B cell (primary cell): ENCODE results near the gene EIF4EBP2. TPM values are rescaled to one million over a fixed set of nuclear protein-coding genes. Genes with fewer than 3 reads are reported as not detected.

Experiments used
- ATAC-seq: fragments of 200-7000 bp; cut with Tn5 transposase; one replicate; pipeline ENCODE4 v1.10.0; 2021; ENCODE audit warnings: low read depth, mild to moderate bottlenecking, moderate number of reproducible peaks, moderate library complexity
- CTCF ChIA-PET: fragments of 350-600 bp; sonication (Branson Sonifier 250); formaldehyde crosslinking; loops from one replicate; lab custom pipeline; 2021; ENCODE audit warnings: antibody characterized with exemption, inconsistent platforms; lab: Charles Lee
- POLR2A ChIA-PET: fragments of 350-600 bp; sonication (Branson Sonifier 250); formaldehyde crosslinking; loops from one replicate; lab custom pipeline; 2021; ENCODE audit warnings: antibody characterized with exemption; lab: Charles Lee
- DNase-seq: peaks from one replicate; pipeline ENCODE4 v3.0.0; 2013
- H2AFZ ChIP-seq: 2 replicates; pipeline ENCODE4 v1.6.1; 2012; ENCODE audit warnings: mild to moderate bottlenecking, low read depth, low read length; ENCODE audit not compliant: insufficient read depth, poor library complexity, severe bottlenecking
- H3K27ac ChIP-seq, 2 donors: 1 replicate in 1 of 2; 2 replicates in 1 of 2; pipeline ENCODE4 v1.5.1; 2012 to 2013; ENCODE audit warnings: low read length in 2 of 2, mild to moderate bottlenecking in 2 of 2, moderate library complexity in 1 of 2
- H3K27me3 ChIP-seq, 4 experiments: fragments of 200-600 bp in 1 of 4; sonication (generic) in 1 of 4; replicated peaks in 1 of 4; 1 replicate in 2 of 4; 2 replicates in 2 of 4; pipeline versions ENCODE4 v1.6.1 to v1.7.0; 2013 to 2016; ENCODE audit warnings: low read length in 3 of 4, mild to moderate bottlenecking in 2 of 4, mixed read lengths in 1 of 4, moderate library complexity in 1 of 4; ENCODE audit not compliant: insufficient read depth in 4 of 4, control insufficient read depth in 3 of 4; ENCODE audit errors: control extremely low read depth in 1 of 4
- H3K36me3 ChIP-seq, 2 experiments: replicated peaks in 1 of 2; 1 replicate in 1 of 2; 2 replicates in 1 of 2; pipeline versions ENCODE4 v1.6.1 to v1.7.1; 2013; ENCODE audit warnings: low read length in 1 of 2; ENCODE audit not compliant: insufficient read depth in 2 of 2, control insufficient read depth in 1 of 2; ENCODE audit errors: control extremely low read depth in 1 of 2, extremely low read depth in 1 of 2
- H3K4me1 ChIP-seq, 2 donors: fragments of 200-600 bp in 1 of 2; sonication (generic) in 1 of 2; 1 replicate in 1 of 2; 2 replicates in 1 of 2; pipeline versions ENCODE4 v1.5.1 to v1.6.1; 2013 to 2017; ENCODE audit warnings: low read length in 2 of 2; ENCODE audit not compliant: control insufficient read depth in 2 of 2, insufficient read depth in 2 of 2
- H3K4me2 ChIP-seq: replicated peaks from 2 replicates; pipeline ENCODE3; 2012; ENCODE audit warnings: mild to moderate bottlenecking, low read depth, low read length; ENCODE audit not compliant: poor library complexity, severe bottlenecking
- H3K4me3 ChIP-seq, 5 experiments: fragments of 200-600 bp in 1 of 5; sonication (generic) in 1 of 5; 1 replicate in 3 of 5; 2 replicates in 2 of 5; pipeline versions ENCODE4 v1.5.1 to v1.7.0; 2011 to 2016; ENCODE audit warnings: low read length in 4 of 5, mild to moderate bottlenecking in 4 of 5, low read depth in 2 of 5, control low read depth in 1 of 5, moderate library complexity in 1 of 5; ENCODE audit not compliant: insufficient read depth in 1 of 5; ENCODE audit errors: control extremely low read depth in 1 of 5, extremely low read depth in 1 of 5
- H3K79me2 ChIP-seq: fragments of 200-600 bp; sonication (generic); one replicate; pipeline ENCODE4 v1.6.0; 2016; ENCODE audit warnings: low read length; ENCODE audit not compliant: control insufficient read depth, insufficient read depth
- H3K9ac ChIP-seq: fragments of 200-600 bp; sonication (generic); 2 replicates; pipeline ENCODE4 v1.6.1; 2017; ENCODE audit warnings: mild to moderate bottlenecking, low read length, moderate library complexity
- H3K9me3 ChIP-seq, 3 donors: one replicate each; pipeline versions ENCODE4 v1.6.1 to v1.7.1; 2013; ENCODE audit warnings: low read length in 2 of 3; ENCODE audit not compliant: control insufficient read depth in 2 of 3, insufficient read depth in 1 of 3; ENCODE audit errors: control extremely low read depth in 1 of 3
- H4K20me1 ChIP-seq: 2 replicates; pipeline ENCODE4 v1.6.0; 2012; ENCODE audit warnings: mild to moderate bottlenecking, low read length; ENCODE audit not compliant: insufficient read depth, control insufficient read depth, poor library complexity, severe bottlenecking
- H3K27ac Mint-ChIP-seq: one replicate; pipeline ENCODE4 v1.8.0; 2021; ENCODE audit warnings: mixed read lengths
- H3K27me3 Mint-ChIP-seq: one replicate; pipeline ENCODE4 v1.8.0; 2021; ENCODE audit warnings: mixed read lengths
- H3K4me1 Mint-ChIP-seq: one replicate; pipeline ENCODE4 v1.8.0; 2021; ENCODE audit warnings: mixed read lengths
- H3K4me3 Mint-ChIP-seq: one replicate; pipeline ENCODE4 v1.8.0; 2021; ENCODE audit warnings: mixed read lengths
- H3K9me3 Mint-ChIP-seq: one replicate; pipeline ENCODE4 v1.8.0; 2022; ENCODE audit warnings: mixed read lengths; ENCODE audit not compliant: insufficient read depth
- CTCF ChIP-seq: fragments of 200-600 bp; IDR thresholded peaks from one replicate; pipeline ENCODE4 v1.8.0; 2022; ENCODE audit warnings: antibody characterized with exemption, mild to moderate bottlenecking
- EZH2 ChIP-seq: IDR thresholded peaks from 2 replicates; pipeline ENCODE4 v1.6.1; 2012; ENCODE audit warnings: borderline replicate concordance, low read depth, mild to moderate bottlenecking, moderate library complexity, low read length; ENCODE audit not compliant: insufficient read depth, poor library complexity, severe bottlenecking
- WGBS: methylation state at CpG from one replicate; pipeline ENCODE4 v1.1.5; 2013; ENCODE audit warnings: missing lambda C conversion rate; ENCODE audit not compliant: insufficient coverage; 5-methylcytosine and 5-hydroxymethylcytosine counted together
- intact Hi-C: fragments of 100-400 bp; cut with micrococcal nuclease; formaldehyde crosslinking; loops from one replicate; pipeline ENCODE4 v1.10.0; 2022
- polyA plus RNA-seq: library from polyadenylated mRNA; depleted of rRNA; stranded (reverse); fragments of >200 nt; gene quantifications from 2 replicates; pipeline ENCODE4 v1.2.3, GENCODE V29; 2012
- total RNA-seq, 2 donors: library from RNA; stranded (reverse); fragments of 120-200 nt in 1 of 2; gene quantifications; 1 replicate in 1 of 2; 2 replicates in 1 of 2; pipeline versions ENCODE4 v1.2.3 to v1.2.4, GENCODE V29; 2013 to 2022

EIF4EBP2 gene
- total and polyA plus RNA-seq, 2 donors (not counting 1 experiment from before 2014, with no cell fraction given) = 8.7 to 37.8 TPM

- peaks cover 12% of the 10 kb centered on the region in 2 donors for H3K4me1 ChIP-seq
- peaks cover 14% of the 10 kb centered on the region for H3K4me1 Mint-ChIP-seq
- H3K27me3 Mint-ChIP-seq = peaks cover 19% of the 10 kb centered on the region
- no peak overlapping the region for H3K4me2 ChIP-seq
- DNase-seq (no peak), ATAC-seq (no peak)
- no peak overlapping the region for H3K4me3 ChIP-seq
- ChIA-PET CTCF (interaction anchor here (0.7 to 6.3 kb wide), 22 partner anchors 10 to 417 kb away, joined by 3 to 162 read pairs (median 12); partner anchors contain the start of genes LRRC20 and PALD1), POLR2A (no interaction called here)
- peaks cover 0 to 4% (median 0%) of the 10 kb centered on the region in 3 donors for H3K9me3 ChIP-seq
- H3K9ac ChIP-seq = no peak overlapping the region
- intact Hi-C loops = loop anchor here (5.0 kb wide), 1 partner anchor 50 kb away; no protein-coding TSS in a partner anchor
- no peaks in the 10 kb centered on the region for H3K79me2 ChIP-seq
- H2AFZ ChIP-seq = no peak overlapping the region
- H3K9me3 Mint-ChIP-seq = no peaks in the 10 kb centered on the region
- no peak overlapping the region for H3K27ac ChIP-seq
- no peak overlapping the region for H3K27ac Mint-ChIP-seq
- no peaks in the 10 kb centered on the region for H3K36me3 ChIP-seq
- TF ChIP-seq CTCF = no peak
- no peak for TF ChIP-seq EZH2
- peaks cover 0 to 21% (median 10%) of the 10 kb centered on the region in 4 experiments for H3K27me3 ChIP-seq
- 57% methylated on average over 2 of the region's 4 CpGs for WGBS
- no peak overlapping the region for H3K4me3 Mint-ChIP-seq
- no peaks in the 10 kb centered on the region for H4K20me1 ChIP-seq
Observed at GRCh38 chr10:70462349-70462984, 58.5 kb downstream of the EIF4EBP2 start.

- Mint-ChIP-seq H3K4me3 (no peak overlapping the region), H3K27ac (no peak overlapping the region), H3K27me3 (peaks cover 8% of the 10 kb centered on the region), H3K4me1 (peaks cover 3% of the 10 kb centered on the region), H3K9me3 (no peaks in the 10 kb centered on the region)
- no peaks in the 10 kb centered on the region for H4K20me1 ChIP-seq
- intact Hi-C loops = no loop called here
- H3K4me2 ChIP-seq = no peak overlapping the region
- ChIA-PET POLR2A (interaction anchor here (0.8 kb wide), 1 partner anchor 458 kb away, joined by 3 read pairs; no protein-coding TSS in a partner anchor), CTCF (interaction anchor here (0.7 to 6.3 kb wide), 5 partner anchors 12 to 84 kb away, joined by 3 to 162 read pairs (median 4); no protein-coding TSS in a partner anchor)
- DNase-seq (no peak), ATAC-seq (no peak)
- TF ChIP-seq EZH2 (no peak), CTCF (no peak)
- H3K9me3 ChIP-seq = no peaks in the 10 kb centered on the region
- H3K9ac ChIP-seq = no peak overlapping the region
- H3K4me3 ChIP-seq = no peak overlapping the region
- no peaks in the 10 kb centered on the region for H3K36me3 ChIP-seq
- no peaks in the 10 kb centered on the region for H3K79me2 ChIP-seq
- 93% methylated on average over 2 of the region's 4 CpGs for WGBS
- no peak overlapping the region for H3K27ac ChIP-seq
- peaks cover 0 to 3% (median 0%) of the 10 kb centered on the region in 4 experiments for H3K27me3 ChIP-seq
- H3K4me1 ChIP-seq = no peaks in the 10 kb centered on the region
- H2AFZ ChIP-seq = no peak overlapping the region
Observed at GRCh38 chr10:70465278-70465677, 61.3 kb downstream of the EIF4EBP2 start.
